ENCODE measurements around the gene MCC. TPM values are rescaled to one million over a fixed set of nuclear protein-coding genes. Genes with fewer than 3 reads are reported as not detected.
"Not testable (repeated sequence)": the region's sequence is repeated elsewhere in the genome, so short reads cannot be mapped to it uniquely, and the experiment has no call there.

MCC gene
- total RNA-seq, 1 donor from 2014 or later = 47.7 TPM

- no peak for DNase-seq
These were observed 62.3 kb downstream of the MCC start for GRCh38 chr5:113425909-113426308.

GRCh38 chr5:113421693-113422092, 66.6 kb downstream of the MCC start:
- DNase-seq = no peak

GRCh38 chr5:113405530-113405929, 82.7 kb downstream of the MCC start:
- no peak for DNase-seq

GRCh38 chr5:113404269-113404668, 84.0 kb downstream of the MCC start:
- DNase-seq = no peak

GRCh38 chr5:113397986-113398385, 90.3 kb downstream of the MCC start:
- DNase-seq = not testable (repeated sequence)

- no peak for DNase-seq
These were observed 91.2 kb downstream of the MCC start for GRCh38 chr5:113397046-113397445.

GRCh38 chr5:113394658-113395057, 93.6 kb downstream of the MCC start:
- DNase-seq = no peak

GRCh38 chr5:113390224-113390623, 98.0 kb downstream of the MCC start:
- no peak for DNase-seq

- no peak for DNase-seq
These were observed 99.1 kb downstream of the MCC start for GRCh38 chr5:113389116-113389515.

GRCh38 chr5:113387844-113388243, 100.4 kb downstream of the MCC start:
- no peak for DNase-seq

GRCh38 chr5:113384782-113385285, 103.4 kb downstream of the MCC start:
- DNase-seq = no peak

GRCh38 chr5:113382731-113383130, 105.5 kb downstream of the MCC start:
- DNase-seq = no peak

GRCh38 chr5:113381791-113382190, 106.5 kb downstream of the MCC start:
- DNase-seq = no peak

- no peak for DNase-seq
These were observed 107.4 kb downstream of the MCC start for GRCh38 chr5:113380807-113381326.

GRCh38 chr5:113379936-113380806, 108.1 kb downstream of the MCC start:
- no peak for DNase-seq

- DNase-seq = peak; percentile 54
These were observed 109.2 kb downstream of the MCC start for GRCh38 chr5:113378959-113379541.

GRCh38 chr5:113378514-113378913, 109.7 kb downstream of the MCC start:
- peak; percentile 52 for DNase-seq

GRCh38 chr5:113378081-113378480, 110.2 kb downstream of the MCC start:
- DNase-seq = no peak

GRCh38 chr5:113376640-113377039, 111.6 kb downstream of the MCC start:
- no peak for DNase-seq

- peak; percentile 51 for DNase-seq
These were observed 112.7 kb downstream of the MCC start for GRCh38 chr5:113375480-113376060.

GRCh38 chr5:113373426-113373825, 114.8 kb downstream of the MCC start:
- DNase-seq = no peak

GRCh38 chr5:113371721-113372196, 116.5 kb downstream of the MCC start:
- peak; percentile 50 for DNase-seq

- DNase-seq = no peak
These were observed 120.7 kb downstream of the MCC start for GRCh38 chr5:113367586-113367985.
